Thyroid gland (tissue), 4 donors: Measurements from ENCODE around the gene C1QTNF8.

Experiments
- POLR2A ChIP-seq, 2 donors: fragments of 450-650 bp; IDR thresholded peaks; one replicate each; pipeline ENCODE4 v1.6.1; 2017; ENCODE audit warnings: antibody characterized with exemption in 2 of 2, mild to moderate bottlenecking in 2 of 2, moderate library complexity in 1 of 2
- TF ChIP-seq, protein P1 (sequence below), 6 experiments: fragments of 200-600 bp in 3 of 6; fragments of 450-650 bp in 3 of 6; sonication (generic) in 3 of 6; IDR thresholded peaks; one replicate each; pipeline ENCODE4 v1.5.1; 2016 to 2019; ENCODE audit warnings: antibody characterized with exemption in 6 of 6, mild to moderate bottlenecking in 2 of 6, inconsistent platforms in 1 of 6, moderate library complexity in 1 of 6

DNA sequence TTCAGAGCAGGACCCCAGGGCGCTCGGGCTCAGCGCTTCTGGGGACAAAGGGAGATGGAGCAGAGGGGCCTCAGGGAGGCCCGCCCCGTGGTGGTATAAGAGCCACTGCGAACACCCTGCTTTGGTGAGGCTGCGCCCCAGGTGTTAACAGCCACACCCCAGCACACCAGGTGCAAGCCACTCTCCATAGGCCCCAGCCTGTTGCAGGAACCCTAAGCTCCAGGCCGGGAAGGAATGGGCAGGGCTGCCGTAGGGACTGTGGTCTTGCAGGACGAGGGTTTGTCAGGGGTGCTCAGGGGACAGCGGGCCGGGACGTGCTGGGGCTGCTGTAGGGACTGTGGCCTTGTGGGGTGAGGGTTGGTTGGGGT lies 40.5 kb downstream of the C1QTNF8 start:
- no peak for TF ChIP-seq POLR2A (IDR thresholded peaks at IDR 0.05)
- TF ChIP-seq, protein P1, sequence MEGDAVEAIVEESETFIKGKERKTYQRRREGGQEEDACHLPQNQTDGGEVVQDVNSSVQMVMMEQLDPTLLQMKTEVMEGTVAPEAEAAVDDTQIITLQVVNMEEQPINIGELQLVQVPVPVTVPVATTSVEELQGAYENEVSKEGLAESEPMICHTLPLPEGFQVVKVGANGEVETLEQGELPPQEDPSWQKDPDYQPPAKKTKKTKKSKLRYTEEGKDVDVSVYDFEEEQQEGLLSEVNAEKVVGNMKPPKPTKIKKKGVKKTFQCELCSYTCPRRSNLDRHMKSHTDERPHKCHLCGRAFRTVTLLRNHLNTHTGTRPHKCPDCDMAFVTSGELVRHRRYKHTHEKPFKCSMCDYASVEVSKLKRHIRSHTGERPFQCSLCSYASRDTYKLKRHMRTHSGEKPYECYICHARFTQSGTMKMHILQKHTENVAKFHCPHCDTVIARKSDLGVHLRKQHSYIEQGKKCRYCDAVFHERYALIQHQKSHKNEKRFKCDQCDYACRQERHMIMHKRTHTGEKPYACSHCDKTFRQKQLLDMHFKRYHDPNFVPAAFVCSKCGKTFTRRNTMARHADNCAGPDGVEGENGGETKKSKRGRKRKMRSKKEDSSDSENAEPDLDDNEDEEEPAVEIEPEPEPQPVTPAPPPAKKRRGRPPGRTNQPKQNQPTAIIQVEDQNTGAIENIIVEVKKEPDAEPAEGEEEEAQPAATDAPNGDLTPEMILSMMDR (IDR thresholded peaks at IDR 0.05), result no peak
